Testis (tissue), 3 donors: ENCODE results near the gene RUNX3. TPM values are rescaled to one million over a fixed set of nuclear protein-coding genes. Genes with fewer than 3 reads are reported as not detected.

Experiments
- DNase-seq: peaks from one replicate; pipeline ENCODE4 v3.0.0-alpha.2; 2019
- H3K27ac ChIP-seq, 2 donors: fragments of 200-600 bp; sonication (generic); one replicate each; pipeline ENCODE4 v1.5.1; 2019
- H3K27me3 ChIP-seq: fragments of 200-600 bp; sonication (generic); one replicate; pipeline ENCODE4 v1.5.1; 2019
- H3K36me3 ChIP-seq: fragments of 200-600 bp; sonication (generic); one replicate; pipeline ENCODE4 v1.5.1; 2017; ENCODE audit warnings: low read depth; ENCODE audit errors: missing control alignments
- H3K4me1 ChIP-seq: fragments of 200-600 bp; sonication (generic); one replicate; pipeline ENCODE4 v1.5.1; 2019
- H3K4me3 ChIP-seq, 2 donors: fragments of 200-600 bp; sonication (generic); one replicate each; pipeline ENCODE4 v1.5.1; 2017 to 2019
- H3K9me3 ChIP-seq: fragments of 200-600 bp; sonication (generic); one replicate; pipeline ENCODE4 v1.5.1; 2017
- CTCF ChIP-seq, 3 experiments: fragments of 450-650 bp in 2 of 3; fragments of 200-600 bp in 1 of 3; sonication (generic) in 1 of 3; IDR thresholded peaks; one replicate each; pipeline ENCODE4 v1.5.1; 2016 to 2019; ENCODE audit warnings: antibody characterized with exemption in 3 of 3, mild to moderate bottlenecking in 2 of 3, moderate library complexity in 1 of 3
- POLR2A ChIP-seq: fragments of 450-650 bp; IDR thresholded peaks from one replicate; pipeline ENCODE4 v1.6.1; 2017; ENCODE audit warnings: antibody characterized with exemption, mild to moderate bottlenecking, moderate library complexity
- WGBS, 2 donors: methylation state at CpG; one replicate each; pipeline ENCODE4 v1.1.5; 2018; 5-methylcytosine and 5-hydroxymethylcytosine counted together
- intact Hi-C: fragments of 100-400 bp; cut with DNase I; formaldehyde crosslinking; loops from one replicate; pipeline ENCODE4 v1.15.1; 2023; ENCODE audit warnings: low total_unique reads
- polyA plus RNA-seq: library from polyadenylated mRNA; stranded (reverse); fragments of 350-450 nt; fragmentation: Illumina TruSeq; extraction: RNeasy Lipid Tissue Mini Kit (QIAGEN cat#74804); gene quantifications from one replicate; pipeline ENCODE4 v1.2.3, GENCODE V29; 2014; ENCODE audit warnings: low read depth, low replicate concordance; ENCODE audit not compliant: insufficient read depth
- total RNA-seq, 2 donors: library from RNA; depleted of rRNA; stranded (reverse); fragments of >200 nt; gene quantifications; one replicate each; pipeline ENCODE4 v1.2.3, GENCODE V29; 2016

RUNX3 gene
- total and polyA plus RNA-seq, 3 donors from 2014 or later = 5.1 to 6.4 (median 5.7) TPM

- 82 to 88% methylated on average over 17 to 19 of the region's 19 CpGs for WGBS, 2 donors
- Histone ChIP-seq H3K27me3 (no peaks in the 10 kb centered on the region), H3K4me3 (no peak overlapping the region), H3K27ac (no peak overlapping the region), H3K36me3 (no peaks in the 10 kb centered on the region), H3K4me1 (no peaks in the 10 kb centered on the region), H3K9me3 (no peaks in the 10 kb centered on the region)
- no peak for DNase-seq
- intact Hi-C loops = no loop called here
- TF ChIP-seq CTCF (IDR thresholded peaks at IDR 0.05) (no peak), POLR2A (no peak)
These were observed 57.8 kb downstream of the RUNX3 start for GRCh38 chr1:24872061-24872850.

DNA sequence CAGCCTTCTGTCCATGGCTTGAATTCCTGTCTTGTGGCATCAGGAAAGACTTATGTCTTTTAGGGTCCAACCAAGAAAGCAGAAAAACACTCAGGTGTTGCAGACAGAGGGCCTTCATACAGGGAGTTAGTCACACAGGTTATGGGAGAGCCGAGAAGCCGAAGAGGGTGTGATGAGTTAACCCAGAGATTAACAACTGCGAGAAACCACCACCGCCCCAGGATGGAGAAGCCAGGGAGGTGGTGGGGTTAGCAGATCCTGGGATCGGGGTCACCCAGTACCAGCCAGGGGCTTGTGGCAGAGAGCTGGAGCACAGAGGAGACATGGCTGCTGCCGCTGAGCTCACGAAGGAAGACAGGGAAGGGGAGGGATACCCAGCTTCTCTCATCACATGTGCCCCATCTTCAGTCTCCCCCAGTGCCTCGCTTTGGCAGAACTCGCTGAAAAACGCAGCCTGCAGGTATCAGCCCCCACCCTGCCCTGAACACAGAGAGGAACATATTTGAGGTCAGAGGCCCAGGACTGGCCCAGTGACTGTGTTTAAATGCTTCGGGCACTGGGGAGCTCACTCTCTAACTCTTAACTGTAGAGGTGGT, 58.7 kb downstream of the RUNX3 start:
- no peaks in the 10 kb centered on the region for H3K36me3 ChIP-seq
- intact Hi-C loops = no loop called here

GRCh38 chr1:24870551-24871195, 59.4 kb downstream of the RUNX3 start:
- H3K4me3 ChIP-seq = no peak overlapping the region
- no peak for TF ChIP-seq POLR2A
- TF ChIP-seq CTCF (IDR thresholded peaks at IDR 0.05) = no peak
- intact Hi-C loops = no loop called here
- no peaks in the 10 kb centered on the region for H3K9me3 ChIP-seq
- H3K4me1 ChIP-seq = no peaks in the 10 kb centered on the region
- WGBS, 2 donors = 64 to 73% methylated on average over 14 to 20 of the region's 20 CpGs
- DNase-seq = no peak
- H3K36me3 ChIP-seq = no peaks in the 10 kb centered on the region
- no peak overlapping the region for H3K27ac ChIP-seq
- H3K27me3 ChIP-seq = no peaks in the 10 kb centered on the region

More for the DNA sequence above, 58.7 kb downstream of the RUNX3 start:
- H3K4me1 ChIP-seq = no peaks in the 10 kb centered on the region
- TF ChIP-seq POLR2A = no peak
- no peak for TF ChIP-seq CTCF (IDR thresholded peaks at IDR 0.05)
- H3K27me3 ChIP-seq = no peaks in the 10 kb centered on the region
- DNase-seq = no peak
- H3K4me3 ChIP-seq = no peak overlapping the region
- no peak overlapping the region for H3K27ac ChIP-seq
- 78 to 81% methylated on average over 9 to 11 of the region's 11 CpGs for WGBS, 2 donors
- no peaks in the 10 kb centered on the region for H3K9me3 ChIP-seq

DNA sequence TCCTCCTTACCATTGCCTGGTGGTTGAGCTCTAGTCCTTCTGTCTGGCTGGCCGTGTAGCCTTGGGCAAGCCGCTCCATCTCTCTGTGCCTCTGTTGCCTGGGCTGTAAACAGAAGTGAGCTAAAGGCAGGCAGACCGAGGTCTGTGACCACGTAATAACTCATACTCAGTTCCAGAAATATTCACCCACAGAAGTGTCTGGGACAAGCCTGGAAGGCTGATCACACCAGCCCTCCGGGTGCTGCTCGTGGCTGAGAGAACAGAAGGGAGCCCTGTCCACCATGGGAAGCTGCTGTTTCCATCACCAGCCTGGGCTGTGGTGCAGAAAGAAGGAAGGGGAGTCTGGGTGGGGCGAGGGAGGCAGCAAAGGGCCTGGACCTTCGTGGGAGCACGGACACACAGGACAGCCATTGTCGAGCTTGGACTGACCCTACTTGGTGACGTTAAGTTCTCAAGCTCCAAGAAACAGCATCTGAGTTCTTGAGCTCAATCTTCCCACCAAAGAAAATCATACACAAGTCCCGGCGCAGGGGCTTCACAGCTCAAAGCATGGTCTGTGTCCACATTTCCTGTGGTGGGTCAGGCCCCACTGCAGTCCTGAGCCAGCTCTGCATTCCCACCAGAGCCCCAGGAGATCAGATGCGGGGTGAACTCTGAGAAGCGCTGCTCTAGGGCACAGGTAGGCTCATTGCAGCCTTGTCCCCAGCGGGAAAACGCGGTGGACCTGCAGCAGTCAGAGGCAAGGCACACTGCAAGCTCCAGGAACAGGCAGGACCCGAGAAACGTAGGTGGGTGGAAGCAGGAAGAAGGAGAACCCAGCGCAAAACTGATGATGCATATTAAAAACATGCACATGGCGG, 61.8 kb downstream of the RUNX3 start:
- no peak overlapping the region for H3K27ac ChIP-seq
- intact Hi-C loops = no loop called here
- 85 to 87% methylated on average over 19 to 22 of the region's 22 CpGs for WGBS, 2 donors
- no peaks in the 10 kb centered on the region for H3K4me1 ChIP-seq
- H3K36me3 ChIP-seq = no peaks in the 10 kb centered on the region
- TF ChIP-seq CTCF (IDR thresholded peaks at IDR 0.05) (no peak), POLR2A (no peak)
- H3K9me3 ChIP-seq = no peaks in the 10 kb centered on the region
- no peak for DNase-seq
- no peak overlapping the region for H3K4me3 ChIP-seq
- H3K27me3 ChIP-seq = no peaks in the 10 kb centered on the region
